Naive thymus-derived CD8-positive, alpha-beta T cell (primary cell): ENCODE data around the gene SLC23A2. TPM values are rescaled to one million over a fixed set of nuclear protein-coding genes. Genes with fewer than 3 reads are reported as not detected.
A peak's percentile ranks its signal among the peaks of the same experiment; 100 is the strongest.
"Not testable (repeated sequence)": the region's sequence is repeated elsewhere in the genome, so short reads cannot be mapped to it uniquely, and the experiment has no call there.

Experiments
- ATAC-seq, 2 donors: fragments of 150-1000 bp; cut with Tn5 transposase in 1 of 2; sonication (Bioruptor Pico), chemical (Tn5 transposase) in 1 of 2; 1 replicate in 1 of 2; 2 replicates in 1 of 2; pipeline ENCODE4 v1.10.0; 2021; ENCODE audit warnings: mild to moderate bottlenecking in 2 of 2, moderate library complexity in 2 of 2
- POLR2A ChIA-PET: fragments of 350-600 bp; sonication (Branson Sonifier 250); formaldehyde crosslinking; loops from one replicate; lab custom pipeline; 2021; ENCODE audit warnings: antibody characterized with exemption; lab: Charles Lee
- DNase-seq, 10 donors: peaks; one replicate each; pipeline versions ENCODE4 v3.0.0 to v3.0.0-alpha.2; 2020 to 2022
- H3K27ac Mint-ChIP-seq, 10 donors: one replicate each; pipeline ENCODE4 v1.8.0; 2020 to 2022; ENCODE audit warnings: mild to moderate bottlenecking in 10 of 10, mixed read lengths in 10 of 10, moderate library complexity in 4 of 10, inconsistent platforms in 1 of 10
- H3K27me3 Mint-ChIP-seq, 5 donors: one replicate each; pipeline ENCODE4 v1.8.0; 2021 to 2022; ENCODE audit warnings: mixed read lengths in 5 of 5
- H3K36me3 Mint-ChIP-seq, 3 donors: one replicate each; pipeline ENCODE4 v1.8.0; 2020 to 2022; ENCODE audit warnings: mixed read lengths in 3 of 3, mild to moderate bottlenecking in 2 of 3, inconsistent platforms in 1 of 3
- H3K4me1 Mint-ChIP-seq, 4 donors: one replicate each; pipeline ENCODE4 v1.8.0; 2021 to 2022; ENCODE audit warnings: mixed read lengths in 4 of 4
- H3K4me3 Mint-ChIP-seq, 10 donors: one replicate each; pipeline ENCODE4 v1.8.0; 2020 to 2022; ENCODE audit warnings: mild to moderate bottlenecking in 10 of 10, mixed read lengths in 10 of 10, moderate library complexity in 6 of 10, inconsistent platforms in 1 of 10
- H3K9me3 Mint-ChIP-seq, 9 donors: one replicate each; pipeline ENCODE4 v1.8.0; 2020 to 2022; ENCODE audit warnings: mixed read lengths in 9 of 9, mild to moderate bottlenecking in 3 of 9, inconsistent platforms in 1 of 9, moderate library complexity in 1 of 9
- polyA plus RNA-seq, 3 donors: library from polyadenylated mRNA; unstranded; fragments of 300-500 nt; fragmentation: Illumina TruSeq; gene quantifications; one replicate each; pipeline ENCODE4 v1.2.3, GENCODE V29; 2021
- total RNA-seq, 8 experiments: library from RNA in 2 of 8; stranded (reverse) in 2 of 8; gene quantifications; one replicate each; pipeline ENCODE4 v1.2.3 and lab custom pipeline; 2021 to 2026

SLC23A2 gene
- total and polyA plus RNA-seq, 5 experiments from 2014 or later, result 5.6 to 24.3 (median 8.1) TPM

- POLR2A ChIA-PET, result interaction anchor here (0.6 to 0.7 kb wide), 2 partner anchors 63 to 186 kb away, joined by 4 to 5 read pairs; no protein-coding TSS in a partner anchor
- H3K4me1 Mint-ChIP-seq, result peaks cover 9 to 38% (median 19%) of the 10 kb centered on the region in 4 donors
- not testable (repeated sequence) for DNase-seq, H3K4me3 Mint-ChIP-seq, ATAC-seq, H3K27me3 Mint-ChIP-seq, H3K9me3 Mint-ChIP-seq
- peak overlapping the region in 2 of 10 donors; percentile 45 to 63 for H3K27ac Mint-ChIP-seq
- H3K36me3 Mint-ChIP-seq, result peaks cover 0 to 31% (median 4%) of the 10 kb centered on the region in 3 donors
Measured at GRCh38 chr20:4921271-4921670, 80.0 kb downstream of the SLC23A2 start.

GRCh38 chr20:4920655-4921054, 80.7 kb downstream of the SLC23A2 start:
- H3K9me3 Mint-ChIP-seq, result no peaks in the 10 kb centered on the region
- H3K4me3 Mint-ChIP-seq, result no peak overlapping the region
- peak overlapping the region in 3 of 10 donors; percentile 19 to 63 (median 20) for H3K27ac Mint-ChIP-seq
- peaks cover 9 to 39% (median 17%) of the 10 kb centered on the region in 4 donors for H3K4me1 Mint-ChIP-seq
- no peak for DNase-seq
- POLR2A ChIA-PET, result no interaction called here
- H3K36me3 Mint-ChIP-seq, result peaks cover 0 to 29% (median 4%) of the 10 kb centered on the region in 3 donors
- no peak for ATAC-seq
- H3K27me3 Mint-ChIP-seq, result no peaks in the 10 kb centered on the region

GRCh38 chr20:4920131-4920530, 81.2 kb downstream of the SLC23A2 start:
- ATAC-seq (no peak), DNase-seq (no peak)
- Mint-ChIP-seq H3K9me3 (no peaks in the 10 kb centered on the region), H3K36me3 (peaks cover 0 to 27% (median 4%) of the 10 kb centered on the region in 3 donors), H3K27me3 (no peaks in the 10 kb centered on the region), H3K27ac (peak overlapping the region in 3 of 10 donors; percentile 19 to 63 (median 33)), H3K4me1 (peaks cover 9 to 39% (median 14%) of the 10 kb centered on the region in 4 donors), H3K4me3 (no peak overlapping the region)
- POLR2A ChIA-PET, result no interaction called here

- Mint-ChIP-seq H3K9me3 (no peaks in the 10 kb centered on the region), H3K4me1 (peaks cover 8 to 32% (median 13%) of the 10 kb centered on the region in 4 donors), H3K36me3 (peaks cover 0 to 25% (median 4%) of the 10 kb centered on the region in 3 donors), H3K27me3 (no peaks in the 10 kb centered on the region), H3K4me3 (no peak overlapping the region), H3K27ac (peak overlapping the region in 3 of 10 donors; percentile 8 to 45 (median 40))
- DNase-seq (no peak), ATAC-seq (no peak)
- POLR2A ChIA-PET, result interaction anchor here (0.6 kb wide), 1 partner anchor 42 kb away, joined by 5 read pairs; no protein-coding TSS in a partner anchor
Measured at GRCh38 chr20:4919047-4919704, 82.1 kb downstream of the SLC23A2 start.

- POLR2A ChIA-PET, result no interaction called here
- no peaks in the 10 kb centered on the region for H3K27me3 Mint-ChIP-seq
Measured at GRCh38 chr20:4918473-4918872, 82.8 kb downstream of the SLC23A2 start.

GRCh38 chr20:4916971-4917881, 84.1 kb downstream of the SLC23A2 start:
- H3K4me1 Mint-ChIP-seq, result peaks cover 11 to 40% (median 22%) of the 10 kb centered on the region in 4 donors
- H3K27ac Mint-ChIP-seq, result peak overlapping the region in 5 of 10 donors; percentile 14 to 79 (median 53)
- no peaks in the 10 kb centered on the region for H3K9me3 Mint-ChIP-seq
- no peaks in the 10 kb centered on the region for H3K27me3 Mint-ChIP-seq
- ATAC-seq, result no peak
- no peak overlapping the region for H3K4me3 Mint-ChIP-seq
- H3K36me3 Mint-ChIP-seq, result peaks cover 0 to 29% (median 10%) of the 10 kb centered on the region in 3 donors
- no peak for DNase-seq
- POLR2A ChIA-PET, result interaction anchor here (0.6 kb wide), 1 partner anchor 187 kb away, joined by 3 read pairs; no protein-coding TSS in a partner anchor

More at GRCh38 chr20:4918473-4918872, 82.8 kb downstream of the SLC23A2 start:
- H3K4me1 Mint-ChIP-seq, result peaks cover 8 to 29% (median 13%) of the 10 kb centered on the region in 4 donors
- DNase-seq (no peak), ATAC-seq (no peak)
- H3K4me3 Mint-ChIP-seq, result no peak overlapping the region
- H3K27ac Mint-ChIP-seq, result no peak overlapping the region
- no peaks in the 10 kb centered on the region for H3K9me3 Mint-ChIP-seq
- H3K36me3 Mint-ChIP-seq, result peaks cover 0 to 22% (median 4%) of the 10 kb centered on the region in 3 donors

- H3K9me3 Mint-ChIP-seq, result no peaks in the 10 kb centered on the region
- peaks cover 0 to 34% (median 21%) of the 10 kb centered on the region in 3 donors for H3K36me3 Mint-ChIP-seq
- no peaks in the 10 kb centered on the region for H3K27me3 Mint-ChIP-seq
- peaks cover 9 to 30% (median 14%) of the 10 kb centered on the region in 4 donors for H3K4me1 Mint-ChIP-seq
- POLR2A ChIA-PET, result no interaction called here
- ATAC-seq (peak in 1 of 2 donors; percentile 58), DNase-seq (peak in 2 of 10 donors; percentile 10 to 15)
- H3K4me3 Mint-ChIP-seq, result no peak overlapping the region
- H3K27ac Mint-ChIP-seq, result peak overlapping the region in 2 of 10 donors; percentile 43 to 46
Measured at GRCh38 chr20:4913147-4913546, 88.2 kb downstream of the SLC23A2 start.

- POLR2A ChIA-PET, result no interaction called here
- Mint-ChIP-seq H3K27me3 (no peaks in the 10 kb centered on the region), H3K4me3 (no peak overlapping the region), H3K4me1 (peaks cover 9 to 28% (median 14%) of the 10 kb centered on the region in 4 donors), H3K27ac (peak overlapping the region in 2 of 10 donors; percentile 35 to 53), H3K9me3 (no peaks in the 10 kb centered on the region), H3K36me3 (peaks cover 0 to 39% (median 24%) of the 10 kb centered on the region in 3 donors)
- ATAC-seq (no peak), DNase-seq (no peak)
Measured at GRCh38 chr20:4912380-4913142, 88.7 kb downstream of the SLC23A2 start.

- H3K36me3 Mint-ChIP-seq, result peaks cover 0 to 41% (median 21%) of the 10 kb centered on the region in 3 donors
- POLR2A ChIA-PET, result no interaction called here
- peaks cover 5 to 14% (median 10%) of the 10 kb centered on the region in 4 donors for H3K4me1 Mint-ChIP-seq
- no peak for DNase-seq
- H3K27ac Mint-ChIP-seq, result no peak overlapping the region
- no peak for ATAC-seq
- H3K9me3 Mint-ChIP-seq, result no peaks in the 10 kb centered on the region
- no peak overlapping the region for H3K4me3 Mint-ChIP-seq
- H3K27me3 Mint-ChIP-seq, result no peaks in the 10 kb centered on the region
Measured at GRCh38 chr20:4910951-4911350, 90.4 kb downstream of the SLC23A2 start.

- peaks cover 4 to 65% (median 34%) of the 10 kb centered on the region in 3 donors for H3K36me3 Mint-ChIP-seq
- H3K4me1 Mint-ChIP-seq, result peaks cover 0 to 5% (median 3%) of the 10 kb centered on the region in 4 donors
- no peak for ATAC-seq
- no peaks in the 10 kb centered on the region for H3K9me3 Mint-ChIP-seq
- H3K27ac Mint-ChIP-seq, result peak overlapping the region in 1 of 10 donors; percentile 24
- no peaks in the 10 kb centered on the region for H3K27me3 Mint-ChIP-seq
- POLR2A ChIA-PET, result no interaction called here
- no peak overlapping the region for H3K4me3 Mint-ChIP-seq
- DNase-seq, result no peak
Measured at GRCh38 chr20:4905613-4906012, 95.7 kb downstream of the SLC23A2 start.

GRCh38 chr20:4905195-4905594, 96.1 kb downstream of the SLC23A2 start:
- Mint-ChIP-seq H3K4me1 (peaks cover 0 to 5% (median 3%) of the 10 kb centered on the region in 4 donors), H3K27ac (no peak overlapping the region), H3K36me3 (peaks cover 4 to 67% (median 32%) of the 10 kb centered on the region in 3 donors), H3K9me3 (no peaks in the 10 kb centered on the region), H3K27me3 (no peaks in the 10 kb centered on the region), H3K4me3 (no peak overlapping the region)
- POLR2A ChIA-PET, result no interaction called here
- ATAC-seq (no peak), DNase-seq (no peak)
